SK-N-SH (cell line): ENCODE measurements around the gene TPCN2. TPM values are rescaled to one million over a fixed set of nuclear protein-coding genes. Genes with fewer than 3 reads are reported as not detected.

Experiments used
- CTCF ChIA-PET: fragments of 300-600, 350-600 bp; formaldehyde crosslinking; extraction: SDS; loops from one replicate; lab custom pipeline; 2021; lab: Yijun Ruan, JAX
- POLR2A ChIA-PET: fragments of 350-600 bp; sonication (Branson Sonifier 250); formaldehyde crosslinking; extraction: SDS; loops from one replicate; lab custom pipeline; 2020; ENCODE audit warnings: antibody characterized with exemption, inconsistent platforms; lab: Yijun Ruan, JAX
- DNase-seq: peaks from one replicate; pipeline ENCODE4 v3.0.0; 2012
- H2AFZ ChIP-seq: fragments of 200-600 bp; sonication (generic); 2 replicates; pipeline ENCODE4 v1.8.1; 2016; ENCODE audit warnings: antibody characterized with exemption, mild to moderate bottlenecking, low read depth
- H3F3A ChIP-seq: fragments of 200-600 bp; sonication (generic); replicated peaks from 2 replicates; pipeline ENCODE3; 2016; ENCODE audit warnings: antibody characterized with exemption, mild to moderate bottlenecking; ENCODE audit not compliant: insufficient read depth
- H3K27ac ChIP-seq, 2 experiments: fragments of 200-500 bp in 1 of 2; fragments of 200-600 bp in 1 of 2; sonication (Bioruptor generic) in 1 of 2; sonication (generic), shearing (Covaris generic) in 1 of 2; 2 replicates each; pipeline versions ENCODE4 v1.5.1 to v1.6.1; 2014 to 2016; ENCODE audit warnings: low read depth in 2 of 2, inconsistent platforms in 1 of 2, low read length in 1 of 2, mild to moderate bottlenecking in 1 of 2, mixed read lengths in 1 of 2
- H3K27me3 ChIP-seq: fragments of 200-600 bp; sonication (generic), shearing (Covaris generic); 2 replicates; pipeline ENCODE4 v1.6.1; 2016; ENCODE audit warnings: mixed run types; ENCODE audit not compliant: insufficient read depth
- H3K36me3 ChIP-seq, 2 experiments: fragments of 200-500 bp in 1 of 2; fragments of 200-600 bp in 1 of 2; sonication (Bioruptor generic) in 1 of 2; sonication (generic) in 1 of 2; replicated peaks in 1 of 2; 2 replicates each; pipeline versions ENCODE3 to v1.5.1; 2014 to 2016; ENCODE audit warnings: low read length in 1 of 2, mild to moderate bottlenecking in 1 of 2; ENCODE audit not compliant: insufficient read depth in 2 of 2, control insufficient read depth in 1 of 2
- H3K4me1 ChIP-seq, 2 experiments: fragments of 200-500 bp in 1 of 2; fragments of 200-600 bp in 1 of 2; sonication (Bioruptor generic) in 1 of 2; sonication (generic), shearing (Covaris generic) in 1 of 2; 2 replicates each; pipeline versions ENCODE4 v1.5.1 to v1.6.1; 2014 to 2016; ENCODE audit warnings: low read depth in 1 of 2, low read length in 1 of 2, mixed run types in 1 of 2; ENCODE audit not compliant: insufficient read depth in 2 of 2, control insufficient read depth in 1 of 2
- H3K4me2 ChIP-seq: fragments of 200-600 bp; sonication (generic), shearing (Covaris generic); 2 replicates; pipeline ENCODE4 v1.6.1; 2017; ENCODE audit warnings: mixed run types
- H3K4me3 ChIP-seq, 2 experiments: fragments of 200-500 bp in 1 of 2; fragments of 200-600 bp in 1 of 2; sonication (Bioruptor generic) in 1 of 2; sonication (generic), shearing (Covaris generic) in 1 of 2; 2 replicates each; pipeline versions ENCODE4 v1.5.1 to v1.8.1; 2014 to 2016; ENCODE audit warnings: low read depth in 2 of 2, inconsistent platforms in 1 of 2, low read length in 1 of 2, mild to moderate bottlenecking in 1 of 2, mixed read lengths in 1 of 2, moderate library complexity in 1 of 2
- H3K79me2 ChIP-seq: fragments of 200-600 bp; sonication (generic); 2 replicates; pipeline ENCODE4 v1.8.1; 2017; ENCODE audit warnings: mild to moderate bottlenecking; ENCODE audit not compliant: insufficient read depth
- H3K9ac ChIP-seq: fragments of 200-600 bp; sonication (generic); 2 replicates; pipeline ENCODE4 v1.6.1; 2017; ENCODE audit warnings: mixed run types
- H3K9me2 ChIP-seq: fragments of 200-600 bp; sonication (generic); 2 replicates; pipeline ENCODE4 v1.6.1; 2017; ENCODE audit warnings: mixed run types
- H3K9me3 ChIP-seq: fragments of 200-600 bp; sonication (generic); 2 replicates; pipeline ENCODE4 v1.6.1; 2017; ENCODE audit warnings: mixed run types, mild to moderate bottlenecking, moderate library complexity
- H4K20me1 ChIP-seq: fragments of 200-600 bp; sonication (generic); 2 replicates; pipeline ENCODE4 v1.6.1; 2017; ENCODE audit warnings: mild to moderate bottlenecking, mixed run types; ENCODE audit not compliant: insufficient read depth
- CHD2 ChIP-seq: fragments of 150-350 bp; IDR thresholded peaks from 2 replicates; pipeline ENCODE4 v1.6.1; 2018; ENCODE audit warnings: low read length; ENCODE audit not compliant: partially characterized antibody
- FOXM1 ChIP-seq: IDR thresholded peaks from 2 replicates; pipeline ENCODE4 v1.4.0; 2012; ENCODE audit warnings: low read depth, mild to moderate bottlenecking
- GATA2 ChIP-seq: sonication (generic); formaldehyde crosslinking; IDR thresholded peaks from 2 replicates; pipeline ENCODE4 v1.5.0; 2020; ENCODE audit warnings: mild to moderate bottlenecking, missing genetic modification reagents
- MEF2A ChIP-seq: IDR thresholded peaks from 2 replicates; pipeline ENCODE4 v1.4.0; 2012; ENCODE audit warnings: low read depth, borderline replicate concordance
- MXI1 ChIP-seq: IDR thresholded peaks from 2 replicates; pipeline ENCODE4 v1.6.1; 2012; ENCODE audit warnings: mild to moderate bottlenecking, low read depth, low read length, improper control_type of control experiment
- POLR2AphosphoS5 ChIP-seq: IDR thresholded peaks from 2 replicates; pipeline ENCODE4 v1.6.1; 2012; ENCODE audit warnings: low read depth, low read length
- RAD21 ChIP-seq: IDR thresholded peaks from 2 replicates; pipeline ENCODE4 v1.6.1; 2012; ENCODE audit warnings: mild to moderate bottlenecking, low read length
- RFX5 ChIP-seq: IDR thresholded peaks from 2 replicates; pipeline ENCODE4 v1.6.1; 2012; ENCODE audit warnings: mild to moderate bottlenecking, improper control_type of control experiment, low read length
- SIN3A ChIP-seq: IDR thresholded peaks from 2 replicates; pipeline ENCODE4 v1.6.1; 2012; ENCODE audit warnings: low read depth, mild to moderate bottlenecking, low read length, moderate library complexity, borderline replicate concordance
- TAF1 ChIP-seq: IDR thresholded peaks from 2 replicates; pipeline ENCODE4 v1.6.1; 2012; ENCODE audit warnings: low read depth, mild to moderate bottlenecking, low read length, moderate library complexity, borderline replicate concordance
- TEAD4 ChIP-seq: IDR thresholded peaks from 2 replicates; pipeline ENCODE4 v1.4.0; 2012; ENCODE audit warnings: mild to moderate bottlenecking, borderline replicate concordance; ENCODE audit not compliant: insufficient read depth
- YY1 ChIP-seq: IDR thresholded peaks from 2 replicates; pipeline ENCODE4 v1.4.0; 2012; ENCODE audit warnings: low read depth, mild to moderate bottlenecking
- WGBS: methylation state at CpG from one replicate; pipeline ENCODE4 v1.1.6; 2017; ENCODE audit warnings: low lambda C conversion rate; 5-methylcytosine and 5-hydroxymethylcytosine counted together
- polyA plus RNA-seq, 3 experiments: library from polyadenylated mRNA; depleted of rRNA; stranded (reverse); fragments of >200 nt; gene quantifications; 2 replicates each; pipeline ENCODE4 v1.2.3, GENCODE V29; 2012
- TF ChIP-seq, protein P1 (sequence below): IDR thresholded peaks from 2 replicates; pipeline ENCODE4 v1.4.0; 2012; ENCODE audit warnings: low read depth, borderline replicate concordance
- TF ChIP-seq, protein P2 (sequence below): fragments of 150-350 bp; IDR thresholded peaks from 2 replicates; pipeline ENCODE4 v1.6.1; 2016; ENCODE audit warnings: mild to moderate bottlenecking, low read depth, low read length

The TPCN2 gene
- polyA plus RNA-seq, 1 of the 3 experiments (the other 2 are of a cell fraction): 8.7 TPM

DNA sequence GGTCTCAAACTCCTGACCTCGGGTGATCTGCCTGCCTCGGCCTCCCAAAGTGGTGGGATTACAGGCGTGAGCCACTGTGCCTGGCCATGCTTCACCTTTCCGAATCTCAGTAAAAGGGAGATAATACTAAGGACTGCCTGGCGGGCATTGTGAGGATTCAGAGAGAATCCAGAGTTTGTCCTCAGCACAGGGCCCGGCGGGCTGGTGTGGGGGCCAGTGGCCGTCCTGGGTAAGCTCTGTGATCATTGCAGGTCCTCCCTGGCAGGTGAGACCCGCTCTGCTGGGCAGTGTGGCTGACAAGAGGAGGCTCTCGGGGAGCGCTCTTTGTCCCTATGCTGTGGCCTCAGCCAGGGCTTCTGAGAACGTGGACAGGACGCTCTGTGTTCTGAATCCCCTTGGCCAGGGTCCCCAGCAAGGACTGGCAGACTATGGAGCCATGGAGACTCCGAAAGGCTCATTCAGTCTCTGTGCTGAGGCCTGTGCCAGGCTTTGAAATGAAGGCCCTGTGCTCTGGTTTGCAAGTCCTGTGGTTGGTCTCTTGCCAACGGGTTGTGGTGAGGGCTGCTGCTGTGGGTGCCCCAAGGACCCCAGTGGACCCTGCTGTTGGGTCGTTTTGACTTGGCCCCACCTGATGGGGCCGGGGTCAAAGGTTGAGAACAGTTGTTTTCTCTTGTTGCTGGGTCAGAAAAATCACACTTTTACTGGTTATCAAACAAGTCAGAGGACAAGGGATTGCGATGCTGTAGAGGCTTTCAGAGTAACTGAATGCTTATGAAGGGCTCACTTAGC, 2.1 kb downstream of the TPCN2 start (continued):
- TF ChIP-seq, protein P1, sequence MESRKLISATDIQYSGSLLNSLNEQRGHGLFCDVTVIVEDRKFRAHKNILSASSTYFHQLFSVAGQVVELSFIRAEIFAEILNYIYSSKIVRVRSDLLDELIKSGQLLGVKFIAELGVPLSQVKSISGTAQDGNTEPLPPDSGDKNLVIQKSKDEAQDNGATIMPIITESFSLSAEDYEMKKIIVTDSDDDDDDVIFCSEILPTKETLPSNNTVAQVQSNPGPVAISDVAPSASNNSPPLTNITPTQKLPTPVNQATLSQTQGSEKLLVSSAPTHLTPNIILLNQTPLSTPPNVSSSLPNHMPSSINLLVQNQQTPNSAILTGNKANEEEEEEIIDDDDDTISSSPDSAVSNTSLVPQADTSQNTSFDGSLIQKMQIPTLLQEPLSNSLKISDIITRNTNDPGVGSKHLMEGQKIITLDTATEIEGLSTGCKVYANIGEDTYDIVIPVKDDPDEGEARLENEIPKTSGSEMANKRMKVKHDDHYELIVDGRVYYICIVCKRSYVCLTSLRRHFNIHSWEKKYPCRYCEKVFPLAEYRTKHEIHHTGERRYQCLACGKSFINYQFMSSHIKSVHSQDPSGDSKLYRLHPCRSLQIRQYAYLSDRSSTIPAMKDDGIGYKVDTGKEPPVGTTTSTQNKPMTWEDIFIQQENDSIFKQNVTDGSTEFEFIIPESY: no peak
- TF ChIP-seq MEF2A (no peak), TAF1 (no peak), MXI1 (no peak)
- TF ChIP-seq, all 33 proteins: peak for 0

- Histone ChIP-seq H3K79me2 (peaks cover 28% of the 10 kb centered on the region; the same call in 1 of the 2 replicates), H3K9me2 (no peaks in the 10 kb centered on the region)
- CTCF ChIA-PET: interaction anchor here (1.0 to 1.6 kb wide), 3 partner anchors 7 to 38 kb away, joined by 3 to 4 read pairs (median 3); no protein-coding TSS in a partner anchor
- no peak for TF ChIP-seq RFX5
- TF ChIP-seq, all 33 proteins: peak for 0
- H3K4me1 ChIP-seq: peaks cover 0 to 16% of the 10 kb centered on the region in 2 experiments; a peak in 1 of 4 replicates
- 96% methylated on average over 12 of the region's 20 CpGs for WGBS
- no peak for DNase-seq
- H3K36me3 ChIP-seq: peaks cover 0 to 16% of the 10 kb centered on the region in 2 experiments
- H3K27ac ChIP-seq: no peak overlapping the region; a peak in 1 of 4 replicates
- no peak overlapping the region for H2AFZ ChIP-seq
- H3K4me2 ChIP-seq: no peak overlapping the region
- H4K20me1 ChIP-seq: 0 out of 2 replicates have a peak, but pooled peaks cover 4% of the 10 kb centered on the region
- H3F3A ChIP-seq: no peaks in the 10 kb centered on the region
- no peak overlapping the region for H3K4me3 ChIP-seq
- H3K27me3 ChIP-seq: no peaks in the 10 kb centered on the region
- H3K9ac ChIP-seq: no peak overlapping the region
- POLR2A ChIA-PET: no interaction called here
- H3K9me3 ChIP-seq: no peaks in the 10 kb centered on the region
These were observed 2.9 kb downstream of the TPCN2 start for GRCh38 chr11:69051381-69052342.

GRCh38 chr11:69052343-69053168, 3.8 kb downstream of the TPCN2 start:
- H3K4me2 ChIP-seq: no peak overlapping the region
- no peak overlapping the region for H3K27ac ChIP-seq
- H3K9ac ChIP-seq: no peak overlapping the region
- H2AFZ ChIP-seq: no peak overlapping the region
- H3K4me1 ChIP-seq: peaks cover 0 to 16% of the 10 kb centered on the region in 2 experiments; a peak in 1 of 4 replicates
- no peaks in the 10 kb centered on the region for H3F3A ChIP-seq
- no peak overlapping the region for H3K4me3 ChIP-seq
- H3K36me3 ChIP-seq: peaks cover 0 to 16% of the 10 kb centered on the region in 2 experiments
- H3K9me3 ChIP-seq: no peaks in the 10 kb centered on the region
- no peaks in the 10 kb centered on the region for H3K9me2 ChIP-seq
- ChIA-PET POLR2A (no interaction called here), CTCF (interaction anchor here (1.0 to 1.6 kb wide), 3 partner anchors 8 to 38 kb away, joined by 3 to 4 read pairs (median 3); no protein-coding TSS in a partner anchor)
- 0 out of 2 replicates have a peak, but pooled peaks cover 4% of the 10 kb centered on the region for H4K20me1 ChIP-seq
- H3K27me3 ChIP-seq: no peaks in the 10 kb centered on the region
- 95% methylated on average over 9 of the region's 21 CpGs for WGBS
- H3K79me2 ChIP-seq: peaks cover 28% of the 10 kb centered on the region; the same call in 1 of the 2 replicates
- DNase-seq: no peak
- TF ChIP-seq FOXM1 (no peak), RAD21 (no peak), TEAD4 (no peak), CHD2 (no peak), GATA2 (CRISPR knock-in tag) (no peak), SIN3A (no peak), POLR2AphosphoS5 (no peak), MEF2A (no peak), YY1 (no peak)
- TF ChIP-seq, protein P1: no peak
- TF ChIP-seq, protein P2, sequence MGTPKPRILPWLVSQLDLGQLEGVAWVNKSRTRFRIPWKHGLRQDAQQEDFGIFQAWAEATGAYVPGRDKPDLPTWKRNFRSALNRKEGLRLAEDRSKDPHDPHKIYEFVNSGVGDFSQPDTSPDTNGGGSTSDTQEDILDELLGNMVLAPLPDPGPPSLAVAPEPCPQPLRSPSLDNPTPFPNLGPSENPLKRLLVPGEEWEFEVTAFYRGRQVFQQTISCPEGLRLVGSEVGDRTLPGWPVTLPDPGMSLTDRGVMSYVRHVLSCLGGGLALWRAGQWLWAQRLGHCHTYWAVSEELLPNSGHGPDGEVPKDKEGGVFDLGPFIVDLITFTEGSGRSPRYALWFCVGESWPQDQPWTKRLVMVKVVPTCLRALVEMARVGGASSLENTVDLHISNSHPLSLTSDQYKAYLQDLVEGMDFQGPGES: no peak
